ENCODE data around the gene DLGAP1.

DLGAP1 gene

DNA sequence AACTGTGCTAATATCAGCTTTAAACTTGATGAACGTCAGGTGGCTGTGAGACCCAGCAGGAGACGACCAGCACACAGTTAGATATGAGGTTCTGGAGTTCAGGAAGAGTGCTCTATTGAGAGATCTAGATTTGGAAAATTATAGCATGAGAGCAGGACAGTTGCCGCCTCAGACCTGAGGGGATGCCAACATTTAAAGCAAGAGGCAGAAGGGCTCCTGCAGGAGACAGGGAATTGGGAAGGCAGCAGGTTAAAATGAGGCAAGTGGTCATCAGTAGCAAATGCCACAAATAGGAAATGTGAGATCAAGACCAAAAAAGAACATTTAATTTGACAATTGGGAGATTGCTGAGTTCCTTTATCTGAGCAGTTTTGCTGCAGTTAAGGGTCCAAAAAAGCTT lies 533.3 kb downstream of the DLGAP1 start:
- TF ChIP-seq CREB1 (IDR thresholded peaks at IDR 0.05; ENCODE audit: low read depth): no peak
- TF ChIP-seq ZBTB7A (IDR thresholded peaks at IDR 0.05; ENCODE audit: low read depth): no peak
- no peak for TF ChIP-seq FOXM1 (IDR thresholded peaks at IDR 0.05; ENCODE audit: borderline replicate concordance, low read depth)
- no peak for TF ChIP-seq TAF1 (IDR thresholded peaks at IDR 0.05; ENCODE audit: low read depth)
- TF ChIP-seq EP300 (IDR thresholded peaks at IDR 0.05; ENCODE audit: borderline replicate concordance): no peak
- no peak for TF ChIP-seq MAX (IDR thresholded peaks at IDR 0.05)
- no peak for TF ChIP-seq CEBPB (IDR thresholded peaks at IDR 0.05)
- no peak for TF ChIP-seq RAD21 (IDR thresholded peaks at IDR 0.05; ENCODE audit: low read depth)
- no peak for TF ChIP-seq TEAD4 (IDR thresholded peaks at IDR 0.05)
- TF ChIP-seq EGR1 (IDR thresholded peaks at IDR 0.05): no peak
- TF ChIP-seq YY1 (IDR thresholded peaks at IDR 0.05; ENCODE audit: low read depth): no peak
- no peak for TF ChIP-seq TCF12 (IDR thresholded peaks at IDR 0.05; ENCODE audit: low read depth)
- TF ChIP-seq, protein P1, sequence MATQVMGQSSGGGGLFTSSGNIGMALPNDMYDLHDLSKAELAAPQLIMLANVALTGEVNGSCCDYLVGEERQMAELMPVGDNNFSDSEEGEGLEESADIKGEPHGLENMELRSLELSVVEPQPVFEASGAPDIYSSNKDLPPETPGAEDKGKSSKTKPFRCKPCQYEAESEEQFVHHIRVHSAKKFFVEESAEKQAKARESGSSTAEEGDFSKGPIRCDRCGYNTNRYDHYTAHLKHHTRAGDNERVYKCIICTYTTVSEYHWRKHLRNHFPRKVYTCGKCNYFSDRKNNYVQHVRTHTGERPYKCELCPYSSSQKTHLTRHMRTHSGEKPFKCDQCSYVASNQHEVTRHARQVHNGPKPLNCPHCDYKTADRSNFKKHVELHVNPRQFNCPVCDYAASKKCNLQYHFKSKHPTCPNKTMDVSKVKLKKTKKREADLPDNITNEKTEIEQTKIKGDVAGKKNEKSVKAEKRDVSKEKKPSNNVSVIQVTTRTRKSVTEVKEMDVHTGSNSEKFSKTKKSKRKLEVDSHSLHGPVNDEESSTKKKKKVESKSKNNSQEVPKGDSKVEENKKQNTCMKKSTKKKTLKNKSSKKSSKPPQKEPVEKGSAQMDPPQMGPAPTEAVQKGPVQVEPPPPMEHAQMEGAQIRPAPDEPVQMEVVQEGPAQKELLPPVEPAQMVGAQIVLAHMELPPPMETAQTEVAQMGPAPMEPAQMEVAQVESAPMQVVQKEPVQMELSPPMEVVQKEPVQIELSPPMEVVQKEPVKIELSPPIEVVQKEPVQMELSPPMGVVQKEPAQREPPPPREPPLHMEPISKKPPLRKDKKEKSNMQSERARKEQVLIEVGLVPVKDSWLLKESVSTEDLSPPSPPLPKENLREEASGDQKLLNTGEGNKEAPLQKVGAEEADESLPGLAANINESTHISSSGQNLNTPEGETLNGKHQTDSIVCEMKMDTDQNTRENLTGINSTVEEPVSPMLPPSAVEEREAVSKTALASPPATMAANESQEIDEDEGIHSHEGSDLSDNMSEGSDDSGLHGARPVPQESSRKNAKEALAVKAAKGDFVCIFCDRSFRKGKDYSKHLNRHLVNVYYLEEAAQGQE (IDR thresholded peaks at IDR 0.05; ENCODE audit: low read depth): no peak
- TF ChIP-seq NFIC (IDR thresholded peaks at IDR 0.05): no peak
- no peak for TF ChIP-seq USF1 (IDR thresholded peaks at IDR 0.05)

DNA sequence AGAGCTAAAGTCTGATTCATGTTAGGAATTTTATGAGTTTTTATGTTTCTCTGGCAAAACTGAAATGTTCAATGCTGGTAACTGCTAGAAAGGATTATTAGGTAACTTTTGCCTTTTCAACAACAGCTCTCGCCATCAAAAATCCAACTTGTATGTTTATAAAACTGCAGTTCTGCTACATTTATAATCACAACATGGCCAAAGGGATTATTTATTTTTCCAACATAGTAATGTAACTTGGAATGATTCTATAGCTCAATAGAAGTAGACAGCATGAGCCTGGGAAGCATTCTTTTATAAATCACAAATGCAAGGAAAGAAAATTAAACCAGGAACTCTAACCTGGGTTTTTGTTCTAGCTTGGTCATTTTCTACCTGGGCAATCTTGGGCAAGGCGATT lies 534.3 kb downstream of the DLGAP1 start:
- TF ChIP-seq NFIC (IDR thresholded peaks at IDR 0.05) (no peak), EP300 (IDR thresholded peaks at IDR 0.05; ENCODE audit: borderline replicate concordance) (no peak), FOXM1 (IDR thresholded peaks at IDR 0.05; ENCODE audit: borderline replicate concordance, low read depth) (no peak), CREB1 (IDR thresholded peaks at IDR 0.05; ENCODE audit: low read depth) (no peak), EGR1 (IDR thresholded peaks at IDR 0.05) (no peak), TAF1 (IDR thresholded peaks at IDR 0.05; ENCODE audit: low read depth) (no peak), TCF12 (IDR thresholded peaks at IDR 0.05; ENCODE audit: low read depth) (no peak), YY1 (IDR thresholded peaks at IDR 0.05; ENCODE audit: low read depth) (no peak), ZBTB7A (IDR thresholded peaks at IDR 0.05; ENCODE audit: low read depth) (no peak), TEAD4 (IDR thresholded peaks at IDR 0.05) (no peak), RAD21 (IDR thresholded peaks at IDR 0.05; ENCODE audit: low read depth) (no peak), MAX (IDR thresholded peaks at IDR 0.05) (no peak), USF1 (IDR thresholded peaks at IDR 0.05) (no peak), CEBPB (IDR thresholded peaks at IDR 0.05) (no peak)
- TF ChIP-seq, protein P1 (IDR thresholded peaks at IDR 0.05; ENCODE audit: low read depth): no peak

DNA sequence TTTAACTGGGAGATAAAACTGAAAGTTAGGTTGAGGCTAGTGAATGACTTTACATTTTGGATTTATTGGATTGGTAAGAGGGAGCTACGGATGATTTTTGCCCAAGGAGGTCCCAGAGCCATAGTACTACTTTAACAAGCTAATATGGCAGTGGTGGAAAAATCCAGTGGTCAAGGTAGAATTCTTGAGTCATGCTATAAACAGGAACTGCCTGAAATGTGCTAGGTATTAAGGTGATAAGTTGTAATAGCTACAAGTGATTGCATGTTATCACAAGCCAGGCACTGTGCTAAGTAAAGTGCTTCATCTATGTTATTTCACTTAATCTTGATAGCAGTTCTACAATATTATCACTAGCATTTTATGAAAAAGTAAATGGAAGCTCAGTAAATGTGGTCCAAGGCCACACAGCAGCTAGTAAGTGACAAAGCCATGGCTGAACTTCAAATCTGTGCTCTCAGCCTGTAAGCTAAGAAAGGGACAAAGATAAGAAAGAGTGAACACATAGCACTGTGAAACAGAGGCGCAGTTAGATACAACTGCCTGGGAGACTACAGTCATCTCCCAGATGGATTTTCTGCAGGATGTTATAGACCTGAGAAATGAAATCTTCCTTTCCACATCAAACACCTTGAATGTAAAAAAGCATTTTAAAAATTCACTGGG lies 535.6 kb downstream of the DLGAP1 start:
- TF ChIP-seq FOXM1 (IDR thresholded peaks at IDR 0.05; ENCODE audit: borderline replicate concordance, low read depth): no peak
- TF ChIP-seq CEBPB (IDR thresholded peaks at IDR 0.05): no peak
- TF ChIP-seq TEAD4 (IDR thresholded peaks at IDR 0.05): no peak

DNA sequence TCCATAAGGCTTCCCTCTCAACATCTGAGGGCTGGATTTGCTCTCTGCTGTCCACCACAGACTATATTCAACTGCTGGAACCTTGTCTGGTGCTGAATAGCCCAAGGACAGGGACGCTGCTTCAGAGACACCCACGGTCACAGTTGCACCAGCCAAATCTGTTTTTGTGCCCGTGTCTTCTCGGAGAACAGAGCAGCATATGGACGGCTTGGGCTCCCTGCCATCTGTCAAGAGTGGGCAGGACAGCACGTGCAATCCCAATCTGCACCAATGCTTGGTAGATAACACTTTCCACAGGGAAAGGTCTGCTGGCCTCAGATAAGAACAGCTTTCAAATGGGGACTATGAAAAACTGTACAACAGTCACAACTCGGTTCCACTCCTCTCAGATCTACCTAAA lies 539.0 kb downstream of the DLGAP1 start:
- TF ChIP-seq CREB1 (IDR thresholded peaks at IDR 0.05; ENCODE audit: low read depth): no peak
- no peak for TF ChIP-seq EGR1 (IDR thresholded peaks at IDR 0.05)
- TF ChIP-seq TAF1 (IDR thresholded peaks at IDR 0.05; ENCODE audit: low read depth): no peak
- TF ChIP-seq RAD21 (IDR thresholded peaks at IDR 0.05; ENCODE audit: low read depth): no peak
- no peak for TF ChIP-seq FOXM1 (IDR thresholded peaks at IDR 0.05; ENCODE audit: borderline replicate concordance, low read depth)
- TF ChIP-seq ZBTB7A (IDR thresholded peaks at IDR 0.05; ENCODE audit: low read depth): no peak
- no peak for TF ChIP-seq TCF12 (IDR thresholded peaks at IDR 0.05; ENCODE audit: low read depth)
- TF ChIP-seq MAX (IDR thresholded peaks at IDR 0.05): no peak
- no peak for TF ChIP-seq YY1 (IDR thresholded peaks at IDR 0.05; ENCODE audit: low read depth)
- TF ChIP-seq TEAD4 (IDR thresholded peaks at IDR 0.05): no peak
- TF ChIP-seq NFIC (IDR thresholded peaks at IDR 0.05): no peak
- no peak for TF ChIP-seq USF1 (IDR thresholded peaks at IDR 0.05)
- TF ChIP-seq, protein P1 (IDR thresholded peaks at IDR 0.05; ENCODE audit: low read depth): no peak
- no peak for TF ChIP-seq CEBPB (IDR thresholded peaks at IDR 0.05)
- TF ChIP-seq EP300 (IDR thresholded peaks at IDR 0.05; ENCODE audit: borderline replicate concordance): no peak

Measured in Ishikawa (cell line).